ENCODE measurements around the gene IGFBP2. TPM values are rescaled to one million over a fixed set of nuclear protein-coding genes. Genes with fewer than 3 reads are reported as not detected.

Gene IGFBP2
- total and polyA plus RNA-seq, 2 of the 13 experiments (the other 11 are each of a cell fraction or from before 2014, with no cell fraction given): 2.0 to 5.8 TPM

DNA sequence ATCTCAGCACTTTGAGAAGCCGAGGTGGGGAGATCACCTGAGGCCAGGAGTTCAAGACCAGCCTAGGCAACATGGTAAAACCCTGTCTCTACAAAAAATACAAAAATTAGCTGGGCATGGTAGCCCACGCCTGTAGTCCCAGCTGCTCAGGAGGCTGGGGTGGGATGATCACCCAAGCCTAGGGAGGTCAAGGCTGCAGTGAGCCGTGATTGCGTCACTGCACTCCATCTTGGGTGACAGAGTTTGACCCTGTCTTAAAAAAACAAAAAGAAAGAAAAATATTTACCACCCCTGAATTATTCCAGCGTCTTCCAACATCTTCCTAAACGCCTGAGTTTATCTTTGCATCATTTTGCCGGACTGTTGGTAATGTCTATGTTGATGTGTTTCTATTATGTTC is 68.3 kb downstream of the IGFBP2 start:
- no peaks in the 10 kb centered on the region for H3K79me2 ChIP-seq (ENCODE audit: insufficient read depth, low read length)
- 24% methylated on average over 7 of the region's 7 CpGs for WGBS (ENCODE audit: low lambda C conversion rate)
- CTCF ChIA-PET (ENCODE audit: low intra/inter-chr PET ratio, low total read pairs): no interaction called here
- in situ Hi-C loops (cut with HindIII; ENCODE audit: extremely low pct_ligation_motif_present, low pct_unique_long_range_greater_than_20kb): no loop called here
- H3K9ac ChIP-seq (ENCODE audit: insufficient read depth, low read depth, low read length): no peak overlapping the region
- FAIRE-seq (peak; percentile 21), ATAC-seq (no peak), DNase-seq (ENCODE audit: low spot score) (no peak)
- intact Hi-C loops (cut with micrococcal nuclease; ENCODE audit: unreplicated experiment): no loop called here
- no peaks in the 10 kb centered on the region for H3K9me3 ChIP-seq (ENCODE audit: low read length)
- no peaks in the 10 kb centered on the region for H4K20me1 ChIP-seq (ENCODE audit: insufficient read depth, low read length)
- H3K36me3 ChIP-seq (replicated peaks in 1 of 2; ENCODE audit: control insufficient read depth in 1 of 2, insufficient read depth in 2 of 2, low read length in 2 of 2): no peaks in the 10 kb centered on the region
- peaks cover 0 to 34% of the 10 kb centered on the region in 2 experiments; a peak in 3 of 5 replicates for H3K27me3 ChIP-seq (ENCODE audit: control insufficient read depth in 1 of 2, insufficient read depth in 2 of 2, low read length in 2 of 2)
- H3K4me1 ChIP-seq (ENCODE audit: insufficient read depth, low read length): no peaks in the 10 kb centered on the region
- H2AFZ ChIP-seq (ENCODE audit: low read length): no peak overlapping the region
- TF ChIP-seq CEBPB (IDR thresholded peaks at IDR 0.05; ENCODE audit: borderline replicate concordance, low read depth, low read length) (peak; percentile 66), HNRNPUL1 (IDR thresholded peaks at IDR 0.05; ENCODE audit: low read depth, low read length) (no peak)
- H3K4me3 ChIP-seq (replicated peaks in 1 of 3; ENCODE audit: insufficient read depth in 1 of 3, low read depth in 2 of 3, low read length in 3 of 3): no peak overlapping the region
- BruUV-seq (replicated peaks): no TSS peak
- no peak overlapping the region for H3K27ac ChIP-seq (ENCODE audit: extremely low read length, insufficient read depth, low read length)
- no peak overlapping the region for H3K4me2 ChIP-seq (ENCODE audit: low read depth, low read length)
- POLR2A ChIA-PET: no interaction called here

DNA sequence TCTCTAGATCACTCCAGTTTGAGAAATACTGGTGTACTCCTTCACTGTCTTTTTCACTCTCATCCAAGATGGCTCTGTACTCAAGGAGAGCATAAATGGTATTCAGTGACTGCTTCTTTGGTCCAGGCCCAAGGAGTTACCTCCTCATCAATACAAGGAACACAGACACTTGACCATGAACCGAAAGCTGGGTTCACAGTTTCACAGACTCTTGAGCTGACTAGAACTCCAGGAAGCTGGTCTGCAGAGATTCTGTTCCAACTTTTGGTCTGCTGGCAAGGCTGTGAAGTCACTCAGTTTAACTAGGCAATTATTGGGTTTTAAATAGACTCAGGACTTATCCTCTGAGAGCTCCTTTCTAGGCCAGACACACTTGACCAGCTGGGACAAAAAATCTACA is 69.5 kb downstream of the IGFBP2 start:
- no peak overlapping the region for H3K9ac ChIP-seq (ENCODE audit: insufficient read depth, low read depth, low read length)
- WGBS (ENCODE audit: low lambda C conversion rate): 0% methylated on average over 1 of the region's 1 CpG
- H3K4me3 ChIP-seq (replicated peaks in 1 of 3; ENCODE audit: insufficient read depth in 1 of 3, low read depth in 2 of 3, low read length in 3 of 3): no peak overlapping the region
- no peak overlapping the region for H2AFZ ChIP-seq (ENCODE audit: low read length)
- CTCF ChIA-PET (ENCODE audit: low intra/inter-chr PET ratio, low total read pairs): no interaction called here
- no peaks in the 10 kb centered on the region for H3K79me2 ChIP-seq (ENCODE audit: insufficient read depth, low read length)
- FAIRE-seq (no peak), ATAC-seq (no peak), DNase-seq (ENCODE audit: low spot score) (no peak)
- POLR2A ChIA-PET: no interaction called here
- peaks cover 0 to 25% of the 10 kb centered on the region in 2 experiments; a peak in 3 of 5 replicates for H3K27me3 ChIP-seq (ENCODE audit: control insufficient read depth in 1 of 2, insufficient read depth in 2 of 2, low read length in 2 of 2)
- no peaks in the 10 kb centered on the region for H3K36me3 ChIP-seq (replicated peaks in 1 of 2; ENCODE audit: control insufficient read depth in 1 of 2, insufficient read depth in 2 of 2, low read length in 2 of 2)
- H4K20me1 ChIP-seq (ENCODE audit: insufficient read depth, low read length): no peaks in the 10 kb centered on the region
- in situ Hi-C loops (cut with HindIII; ENCODE audit: extremely low pct_ligation_motif_present, low pct_unique_long_range_greater_than_20kb): no loop called here
- no peak overlapping the region for H3K4me2 ChIP-seq (ENCODE audit: low read depth, low read length)
- no peak overlapping the region for H3K27ac ChIP-seq (ENCODE audit: extremely low read length, insufficient read depth, low read length)
- no peaks in the 10 kb centered on the region for H3K4me1 ChIP-seq (ENCODE audit: insufficient read depth, low read length)
- BruUV-seq (replicated peaks): no TSS peak
- H3K9me3 ChIP-seq (ENCODE audit: low read length): no peaks in the 10 kb centered on the region
- intact Hi-C loops (cut with micrococcal nuclease; ENCODE audit: unreplicated experiment): no loop called here
- TF ChIP-seq, protein P1, sequence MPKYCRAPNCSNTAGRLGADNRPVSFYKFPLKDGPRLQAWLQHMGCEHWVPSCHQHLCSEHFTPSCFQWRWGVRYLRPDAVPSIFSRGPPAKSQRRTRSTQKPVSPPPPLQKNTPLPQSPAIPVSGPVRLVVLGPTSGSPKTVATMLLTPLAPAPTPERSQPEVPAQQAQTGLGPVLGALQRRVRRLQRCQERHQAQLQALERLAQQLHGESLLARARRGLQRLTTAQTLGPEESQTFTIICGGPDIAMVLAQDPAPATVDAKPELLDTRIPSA (CRISPR knock-in tag; IDR thresholded peaks at IDR 0.05; ENCODE audit: borderline replicate concordance): no peak
- TF ChIP-seq CBX1 (IDR thresholded peaks at IDR 0.05; ENCODE audit: low read depth) (no peak), KLF13 (CRISPR knock-in tag; IDR thresholded peaks at IDR 0.05) (no peak), IKZF4 (CRISPR knock-in tag; IDR thresholded peaks at IDR 0.05; ENCODE audit: borderline replicate concordance, low read depth, not compliant biosample characterization) (no peak), ZSCAN31 (CRISPR knock-in tag; IDR thresholded peaks at IDR 0.05; ENCODE audit: low read depth) (no peak), ZFP36L2 (CRISPR knock-in tag; IDR thresholded peaks at IDR 0.05) (no peak), ZNF850 (CRISPR knock-in tag; conservative IDR thresholded peaks at IDR 0.05) (no peak), ZBTB3 (CRISPR knock-in tag; IDR thresholded peaks at IDR 0.05; ENCODE audit: borderline replicate concordance, low read depth) (no peak)
- TF ChIP-seq, protein P2, sequence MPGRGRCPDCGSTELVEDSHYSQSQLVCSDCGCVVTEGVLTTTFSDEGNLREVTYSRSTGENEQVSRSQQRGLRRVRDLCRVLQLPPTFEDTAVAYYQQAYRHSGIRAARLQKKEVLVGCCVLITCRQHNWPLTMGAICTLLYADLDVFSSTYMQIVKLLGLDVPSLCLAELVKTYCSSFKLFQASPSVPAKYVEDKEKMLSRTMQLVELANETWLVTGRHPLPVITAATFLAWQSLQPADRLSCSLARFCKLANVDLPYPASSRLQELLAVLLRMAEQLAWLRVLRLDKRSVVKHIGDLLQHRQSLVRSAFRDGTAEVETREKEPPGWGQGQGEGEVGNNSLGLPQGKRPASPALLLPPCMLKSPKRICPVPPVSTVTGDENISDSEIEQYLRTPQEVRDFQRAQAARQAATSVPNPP (CRISPR knock-in tag; IDR thresholded peaks at IDR 0.05): no peak
- TF ChIP-seq, protein P3, sequence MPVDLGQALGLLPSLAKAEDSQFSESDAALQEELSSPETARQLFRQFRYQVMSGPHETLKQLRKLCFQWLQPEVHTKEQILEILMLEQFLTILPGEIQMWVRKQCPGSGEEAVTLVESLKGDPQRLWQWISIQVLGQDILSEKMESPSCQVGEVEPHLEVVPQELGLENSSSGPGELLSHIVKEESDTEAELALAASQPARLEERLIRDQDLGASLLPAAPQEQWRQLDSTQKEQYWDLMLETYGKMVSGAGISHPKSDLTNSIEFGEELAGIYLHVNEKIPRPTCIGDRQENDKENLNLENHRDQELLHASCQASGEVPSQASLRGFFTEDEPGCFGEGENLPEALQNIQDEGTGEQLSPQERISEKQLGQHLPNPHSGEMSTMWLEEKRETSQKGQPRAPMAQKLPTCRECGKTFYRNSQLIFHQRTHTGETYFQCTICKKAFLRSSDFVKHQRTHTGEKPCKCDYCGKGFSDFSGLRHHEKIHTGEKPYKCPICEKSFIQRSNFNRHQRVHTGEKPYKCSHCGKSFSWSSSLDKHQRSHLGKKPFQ (CRISPR knock-in tag; IDR thresholded peaks at IDR 0.05; ENCODE audit: insufficient replicate concordance): no peak
- TF ChIP-seq, protein P4, sequence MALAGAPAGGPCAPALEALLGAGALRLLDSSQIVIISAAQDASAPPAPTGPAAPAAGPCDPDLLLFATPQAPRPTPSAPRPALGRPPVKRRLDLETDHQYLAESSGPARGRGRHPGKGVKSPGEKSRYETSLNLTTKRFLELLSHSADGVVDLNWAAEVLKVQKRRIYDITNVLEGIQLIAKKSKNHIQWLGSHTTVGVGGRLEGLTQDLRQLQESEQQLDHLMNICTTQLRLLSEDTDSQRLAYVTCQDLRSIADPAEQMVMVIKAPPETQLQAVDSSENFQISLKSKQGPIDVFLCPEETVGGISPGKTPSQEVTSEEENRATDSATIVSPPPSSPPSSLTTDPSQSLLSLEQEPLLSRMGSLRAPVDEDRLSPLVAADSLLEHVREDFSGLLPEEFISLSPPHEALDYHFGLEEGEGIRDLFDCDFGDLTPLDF (CRISPR knock-in tag; IDR thresholded peaks at IDR 0.05): no peak
